Urinary bladder (tissue), 4 donors: Measurements from ENCODE around the gene PPFIBP1. TPM values are rescaled to one million over a fixed set of nuclear protein-coding genes. Genes with fewer than 3 reads are reported as not detected.
"Not testable (repeated sequence)": the region's sequence is repeated elsewhere in the genome, so short reads cannot be mapped to it uniquely, and the experiment has no call there.

Source experiments
- DNase-seq: peaks from one replicate; pipeline ENCODE4 v3.0.0-alpha.2; 2015; ENCODE audit errors: extremely low spot score
- H3K27ac ChIP-seq: one replicate; pipeline ENCODE4 v1.5.1; 2013; ENCODE audit warnings: low read depth, mild to moderate bottlenecking, moderate library complexity
- H3K36me3 ChIP-seq: one replicate; pipeline ENCODE4 v1.6.1; 2013; ENCODE audit warnings: mild to moderate bottlenecking, moderate library complexity; ENCODE audit not compliant: insufficient read depth
- H3K4me1 ChIP-seq: one replicate; pipeline ENCODE4 v1.6.1; 2013; ENCODE audit warnings: mild to moderate bottlenecking, moderate library complexity; ENCODE audit not compliant: insufficient read depth
- H3K4me3 ChIP-seq: one replicate; pipeline ENCODE4 v1.5.1; 2013; ENCODE audit warnings: low read depth, low read length
- WGBS: extraction: QIAGEN DNeasy Blood & Tissue Kit; methylation state at CpG from one replicate; pipeline ENCODE4 v1.1.7; 2013; 5-methylcytosine and 5-hydroxymethylcytosine counted together
- polyA plus RNA-seq: library from polyadenylated mRNA; stranded (reverse); fragments of 200-250 nt; gene quantifications from one replicate; pipeline ENCODE4 v1.2.3, GENCODE V29; 2013
- total RNA-seq: library from RNA; depleted of rRNA; stranded (reverse); fragments of >200 nt; gene quantifications from one replicate; pipeline ENCODE4 v1.2.3, GENCODE V29; 2014
- donor health status: healthy with polysubstance abuse.
- donor health status: healthy.

Gene PPFIBP1
- total and polyA plus RNA-seq, 2 donors: 38.4 to 119 TPM

GRCh38 chr12:27610374-27610773 is 86.4 kb downstream of the PPFIBP1 start:
- H3K27ac ChIP-seq: no peak overlapping the region
- H3K4me3 ChIP-seq: no peak overlapping the region
- peaks cover 2% of the 10 kb centered on the region for H3K4me1 ChIP-seq
- WGBS: 58% methylated on average over 2 of the region's 2 CpGs
- DNase-seq: peak; percentile 57
- H3K36me3 ChIP-seq: no peaks in the 10 kb centered on the region

GRCh38 chr12:27614386-27614785 is 90.4 kb downstream of the PPFIBP1 start:
- Histone ChIP-seq H3K4me1 (no peaks in the 10 kb centered on the region), H3K36me3 (no peaks in the 10 kb centered on the region), H3K27ac (no peak overlapping the region), H3K4me3 (no peak overlapping the region)
- no peak for DNase-seq
- 76% methylated on average over 3 of the region's 3 CpGs for WGBS

- H3K4me1 ChIP-seq: no peaks in the 10 kb centered on the region
- no peaks in the 10 kb centered on the region for H3K36me3 ChIP-seq
- WGBS: 56% methylated on average over 3 of the region's 3 CpGs
- no peak overlapping the region for H3K4me3 ChIP-seq
- DNase-seq: no peak
- no peak overlapping the region for H3K27ac ChIP-seq
Observed at GRCh38 chr12:27614866-27615265, 90.9 kb downstream of the PPFIBP1 start.

GRCh38 chr12:27615331-27615891 is 91.4 kb downstream of the PPFIBP1 start:
- no peak for DNase-seq
- H3K4me3 ChIP-seq: no peak overlapping the region
- no peak overlapping the region for H3K27ac ChIP-seq
- no peaks in the 10 kb centered on the region for H3K4me1 ChIP-seq
- H3K36me3 ChIP-seq: no peaks in the 10 kb centered on the region

GRCh38 chr12:27616356-27617142 is 92.5 kb downstream of the PPFIBP1 start:
- Histone ChIP-seq H3K36me3 (no peaks in the 10 kb centered on the region), H3K27ac (no peak overlapping the region), H3K4me1 (no peaks in the 10 kb centered on the region), H3K4me3 (no peak overlapping the region)
- no peak for DNase-seq
- 64% methylated on average over 5 of the region's 5 CpGs for WGBS

GRCh38 chr12:27618836-27619235 is 94.8 kb downstream of the PPFIBP1 start:
- no peak overlapping the region for H3K4me3 ChIP-seq
- H3K4me1 ChIP-seq: no peaks in the 10 kb centered on the region
- H3K36me3 ChIP-seq: no peaks in the 10 kb centered on the region
- H3K27ac ChIP-seq: no peak overlapping the region
- 71% methylated on average over 7 of the region's 7 CpGs for WGBS
- no peak for DNase-seq

- Histone ChIP-seq H3K4me3 (no peak overlapping the region), H3K27ac (no peak overlapping the region), H3K36me3 (no peaks in the 10 kb centered on the region), H3K4me1 (no peaks in the 10 kb centered on the region)
- DNase-seq: no peak
Observed at GRCh38 chr12:27619308-27619707, 95.3 kb downstream of the PPFIBP1 start.

- H3K36me3 ChIP-seq: no peaks in the 10 kb centered on the region
- no peak for DNase-seq
Observed at GRCh38 chr12:27620121-27620520, 96.1 kb downstream of the PPFIBP1 start.

GRCh38 chr12:27622436-27623195 is 98.6 kb downstream of the PPFIBP1 start:
- no peaks in the 10 kb centered on the region for H3K4me1 ChIP-seq
- 93% methylated on average over 9 of the region's 9 CpGs for WGBS

More at GRCh38 chr12:27620121-27620520, 96.1 kb downstream of the PPFIBP1 start:
- Histone ChIP-seq H3K4me3 (no peak overlapping the region), H3K27ac (no peak overlapping the region), H3K4me1 (no peaks in the 10 kb centered on the region)
- 99% methylated on average over 2 of the region's 2 CpGs for WGBS

GRCh38 chr12:27623645-27624044 is 99.6 kb downstream of the PPFIBP1 start:
- peaks cover 1% of the 10 kb centered on the region for H3K36me3 ChIP-seq
- no peak for DNase-seq
- H3K27ac ChIP-seq: no peak overlapping the region
- no peak overlapping the region for H3K4me3 ChIP-seq
- 87% methylated on average over 5 of the region's 5 CpGs for WGBS
- no peaks in the 10 kb centered on the region for H3K4me1 ChIP-seq

More at GRCh38 chr12:27622436-27623195, 98.6 kb downstream of the PPFIBP1 start:
- Histone ChIP-seq H3K27ac (no peak overlapping the region), H3K36me3 (no peaks in the 10 kb centered on the region), H3K4me3 (no peak overlapping the region)
- DNase-seq: no peak

GRCh38 chr12:27624586-27624985 is 100.6 kb downstream of the PPFIBP1 start:
- no peak for DNase-seq
- Histone ChIP-seq H3K27ac (no peak overlapping the region), H3K4me3 (no peak overlapping the region), H3K4me1 (no peaks in the 10 kb centered on the region), H3K36me3 (peaks cover 1% of the 10 kb centered on the region)
- 75% methylated on average over 4 of the region's 4 CpGs for WGBS

GRCh38 chr12:27627123-27627852 is 103.3 kb downstream of the PPFIBP1 start:
- DNase-seq: no peak
- H3K36me3 ChIP-seq: peaks cover 1% of the 10 kb centered on the region
- no peak overlapping the region for H3K27ac ChIP-seq
- H3K4me3 ChIP-seq: no peak overlapping the region
- H3K4me1 ChIP-seq: no peaks in the 10 kb centered on the region
- WGBS: 61% methylated on average over 7 of the region's 7 CpGs

- H3K4me1 ChIP-seq, DNase-seq, H3K36me3 ChIP-seq, H3K4me3 ChIP-seq, H3K27ac ChIP-seq: not testable (repeated sequence)
- 53% methylated on average over 2 of the region's 2 CpGs for WGBS
Observed at GRCh38 chr12:27627853-27628469, 104.0 kb downstream of the PPFIBP1 start.
